GM18508 (cell line): ENCODE data around the gene CXCR1.
"Not testable (repeated sequence)": the region's sequence is repeated elsewhere in the genome, so short reads cannot be mapped to it uniquely, and the experiment has no call there.

Experiments
- ATAC-seq: cut with Tn5 transposase; IDR thresholded peaks from one replicate; pipeline ENCODE4 v1.9.1; 2021; ENCODE audit warnings: moderate number of reproducible peaks; ENCODE audit not compliant: insufficient read depth, unreplicated experiment

Gene CXCR1

GRCh38 chr2:218166791-218167190 lies at the start of gene CXCR1:
Gene CXCR1 (minus strand): TSS chr2:218166962. CDS start chr2:218165211, 1,751 bp downstream.
- no peak for ATAC-seq

- ATAC-seq, result no peak
Observed at GRCh38 chr2:218216336-218216673, 49.5 kb upstream of the CXCR1 start.

DNA sequence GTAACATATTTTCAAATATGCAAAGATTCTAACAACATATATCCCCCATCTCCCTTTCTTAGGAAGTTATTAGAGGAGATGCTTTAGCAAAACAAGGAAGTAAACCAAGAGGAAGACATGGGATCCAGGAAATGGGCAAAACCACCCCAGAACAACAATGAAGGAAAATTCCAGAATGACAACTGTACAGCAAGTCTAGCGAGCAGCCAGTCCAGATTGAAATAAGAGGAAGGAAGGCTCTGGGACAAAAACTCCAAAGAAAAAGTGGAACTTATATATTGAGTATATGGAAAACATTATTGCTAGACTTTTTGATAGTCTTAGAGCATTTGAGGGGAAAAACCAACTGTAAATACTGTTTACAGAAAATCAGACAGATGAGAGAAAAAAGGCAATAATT lies 47.4 kb upstream of the CXCR1 start:
- no peak for ATAC-seq

GRCh38 chr2:218209078-218209477 lies 42.3 kb upstream of the CXCR1 start:
- no peak for ATAC-seq

DNA sequence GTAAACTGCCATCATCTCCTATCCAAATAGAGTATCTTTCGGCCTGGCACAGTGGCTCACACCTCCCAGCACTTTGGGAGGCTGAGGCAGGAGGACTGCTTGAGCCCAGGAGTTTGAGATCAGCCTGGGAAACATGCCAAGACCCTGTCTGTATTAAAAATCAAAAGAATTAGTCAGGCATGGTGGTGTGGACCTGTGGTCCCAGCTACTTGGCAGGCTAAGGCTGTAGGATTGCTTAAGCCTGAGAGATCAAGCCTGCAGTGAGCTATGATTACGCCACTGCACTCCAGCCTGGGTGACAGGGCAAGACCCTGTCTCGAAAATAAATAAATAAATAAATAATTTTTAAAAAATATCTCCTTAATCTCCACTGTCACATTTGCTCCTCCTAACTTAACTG lies 35.5 kb upstream of the CXCR1 start:
- no peak for ATAC-seq

DNA sequence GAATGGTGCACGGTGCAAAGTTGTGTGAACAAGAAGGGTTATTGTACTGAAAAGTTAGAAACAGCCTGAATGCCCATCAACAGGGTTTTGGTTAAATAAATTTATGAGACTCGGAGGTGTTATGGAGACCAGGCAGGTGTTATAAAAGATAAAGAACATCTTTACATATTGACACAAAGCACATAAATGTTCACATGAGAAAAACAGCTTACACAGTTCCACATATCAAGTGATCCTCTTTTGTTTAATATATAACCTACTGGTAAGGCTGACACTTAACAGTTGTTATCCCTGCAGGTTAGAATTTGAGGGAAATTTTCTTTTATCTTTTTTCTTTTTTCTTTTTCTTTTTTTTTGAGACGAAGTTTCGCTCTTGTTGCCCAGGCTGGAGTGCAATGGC lies 30.2 kb upstream of the CXCR1 start:
- ATAC-seq, result no peak

DNA sequence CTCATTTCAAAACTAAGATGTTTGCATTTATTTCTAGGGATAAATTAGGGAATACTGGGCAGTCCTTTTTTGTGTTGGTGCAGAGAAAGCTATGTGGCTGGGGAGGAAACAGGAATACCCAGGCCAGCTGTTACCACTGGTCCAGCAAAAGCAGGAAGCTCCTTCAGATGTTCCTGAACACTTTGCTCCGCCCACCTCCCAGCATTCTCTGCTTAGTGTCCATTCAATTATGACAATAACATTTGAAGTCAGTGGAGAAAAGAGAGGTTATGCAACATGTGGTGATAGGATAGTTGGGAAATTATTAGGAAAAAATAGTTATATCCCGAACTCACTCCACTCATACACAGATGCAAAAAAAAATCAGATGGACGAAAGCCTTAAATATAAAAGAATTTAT lies 28.1 kb upstream of the CXCR1 start:
- no peak for ATAC-seq

GRCh38 chr2:218193701-218194100 lies 26.9 kb upstream of the CXCR1 start:
- no peak for ATAC-seq

DNA sequence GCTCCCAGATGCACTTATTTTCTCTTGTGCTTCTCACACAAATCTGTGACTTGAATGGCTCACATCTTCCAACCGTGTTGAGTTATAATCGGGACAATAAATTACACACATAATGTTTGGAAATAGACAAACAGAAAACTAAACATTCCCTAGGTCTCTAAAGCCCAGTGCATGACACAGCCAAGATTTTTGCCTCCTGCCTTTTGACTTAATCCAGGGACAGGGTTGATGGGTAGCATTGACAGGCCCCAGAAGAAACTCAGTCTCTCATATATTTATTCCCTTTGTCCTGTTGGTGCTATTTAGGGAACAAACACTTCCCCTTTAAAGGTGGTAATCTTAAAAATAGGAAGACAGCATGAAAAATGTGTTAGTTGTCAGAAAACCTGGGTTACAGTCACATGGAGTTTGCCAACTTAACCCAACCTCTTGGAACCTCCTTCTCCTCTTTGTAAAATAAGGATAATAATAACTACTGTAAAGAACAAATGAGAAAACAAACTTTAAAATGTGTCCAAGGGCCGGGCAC lies 26.2 kb upstream of the CXCR1 start:
- no peak for ATAC-seq

DNA sequence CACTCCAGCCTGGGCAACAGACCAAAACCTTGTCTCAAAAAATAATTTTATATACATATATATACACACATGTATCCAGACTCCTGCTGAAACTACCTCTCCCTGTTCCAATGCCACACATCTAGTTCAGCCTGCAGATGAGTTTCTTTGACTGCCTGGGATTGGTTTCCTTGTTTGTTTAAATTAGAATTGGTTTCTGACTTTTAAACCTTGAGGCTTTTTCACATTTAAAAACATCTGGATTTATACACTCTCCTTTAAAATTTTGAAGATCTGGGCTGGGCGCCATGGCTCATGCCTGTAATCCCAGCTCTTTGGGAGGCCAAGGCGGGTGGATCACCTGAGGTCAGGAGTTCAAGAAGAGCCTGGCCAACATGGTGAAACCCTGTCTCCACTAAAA lies 21.8 kb upstream of the CXCR1 start:
- ATAC-seq, result no peak

GRCh38 chr2:218187296-218188015 lies 20.7 kb upstream of the CXCR1 start:
- ATAC-seq, result no peak

DNA sequence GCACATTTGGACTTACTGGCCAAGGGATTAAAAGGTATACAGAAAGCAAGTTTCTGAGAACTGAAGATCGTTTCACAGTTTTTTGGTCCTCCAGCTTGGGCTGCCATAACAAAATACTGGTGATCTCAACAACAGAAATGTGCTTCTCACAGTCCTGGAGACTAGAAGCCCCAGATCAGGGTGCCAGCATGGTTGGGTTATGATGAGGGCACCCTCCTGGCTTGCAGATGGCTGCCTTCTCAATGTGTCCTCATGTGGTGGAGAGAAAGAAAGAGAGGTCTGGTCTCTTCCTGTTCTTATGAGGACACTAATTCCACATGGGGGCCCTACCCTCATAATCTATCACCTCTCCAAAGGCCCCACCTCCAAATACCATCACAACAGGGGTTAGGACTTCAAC lies 20.1 kb upstream of the CXCR1 start:
- no peak for ATAC-seq

- ATAC-seq, result no peak
Observed at GRCh38 chr2:218186355-218186766, 19.6 kb upstream of the CXCR1 start.

- no peak for ATAC-seq
Observed at GRCh38 chr2:218184331-218184730, 17.6 kb upstream of the CXCR1 start.

- ATAC-seq, result no peak
Observed at GRCh38 chr2:218180467-218181114, 13.8 kb upstream of the CXCR1 start.

DNA sequence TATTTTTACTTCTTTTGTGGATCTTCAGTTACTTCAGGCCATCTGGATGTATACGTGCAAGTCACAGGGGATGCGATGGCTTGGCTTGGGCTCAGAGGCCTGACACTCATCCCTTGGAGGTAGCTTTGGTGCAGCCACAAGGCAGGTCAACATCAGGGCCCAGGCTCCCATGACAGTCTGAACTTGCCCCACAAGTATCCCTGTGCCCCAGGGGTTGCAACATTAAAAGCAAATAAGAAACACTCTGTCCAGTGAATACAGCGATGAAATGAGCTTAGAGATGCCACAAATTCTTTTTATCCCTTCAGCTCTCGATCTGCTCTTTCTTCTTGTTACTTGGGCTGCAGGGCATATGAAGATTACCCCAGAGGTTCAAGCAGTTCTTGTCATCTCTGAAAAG lies 13.0 kb upstream of the CXCR1 start:
- no peak for ATAC-seq

DNA sequence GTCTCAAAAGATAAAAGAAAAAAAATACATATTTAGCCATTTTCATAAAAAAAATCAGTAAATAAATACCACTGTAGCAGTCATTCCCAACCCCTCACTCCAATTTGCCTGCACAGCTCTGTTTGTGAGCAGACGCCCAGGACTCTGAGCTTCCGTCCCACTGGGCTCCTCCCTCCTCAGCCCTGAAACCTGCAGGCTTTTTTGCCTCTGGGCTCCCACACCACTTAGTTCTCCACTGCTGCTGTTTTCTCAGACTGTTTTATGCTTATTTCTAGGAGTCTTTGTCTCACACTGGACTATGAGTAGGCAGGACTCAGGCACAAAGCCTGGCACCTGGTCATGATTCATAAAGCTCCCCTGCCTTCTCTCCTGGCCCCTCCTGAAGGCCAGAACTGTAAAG lies 6.1 kb upstream of the CXCR1 start:
- no peak for ATAC-seq

DNA sequence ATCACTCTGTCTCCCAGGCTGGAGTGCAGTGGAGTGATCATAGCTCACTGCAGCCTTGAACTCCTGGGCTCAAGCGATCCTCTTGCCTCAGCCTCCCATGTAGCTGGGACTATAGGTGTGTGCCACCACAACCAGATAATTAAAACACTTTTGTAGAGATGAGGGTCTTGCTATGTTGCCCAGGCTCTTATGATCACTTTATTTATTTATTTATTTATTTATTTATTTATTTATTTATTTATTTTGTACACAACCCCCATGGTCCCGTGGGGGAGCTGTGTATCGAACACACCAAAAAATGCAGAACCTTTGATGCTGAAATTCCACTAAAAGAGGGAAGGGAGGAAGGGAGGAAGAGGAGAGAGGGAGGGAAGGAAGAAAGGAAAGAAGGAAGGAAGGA lies 5.0 kb upstream of the CXCR1 start:
- ATAC-seq, result not testable (repeated sequence)

DNA sequence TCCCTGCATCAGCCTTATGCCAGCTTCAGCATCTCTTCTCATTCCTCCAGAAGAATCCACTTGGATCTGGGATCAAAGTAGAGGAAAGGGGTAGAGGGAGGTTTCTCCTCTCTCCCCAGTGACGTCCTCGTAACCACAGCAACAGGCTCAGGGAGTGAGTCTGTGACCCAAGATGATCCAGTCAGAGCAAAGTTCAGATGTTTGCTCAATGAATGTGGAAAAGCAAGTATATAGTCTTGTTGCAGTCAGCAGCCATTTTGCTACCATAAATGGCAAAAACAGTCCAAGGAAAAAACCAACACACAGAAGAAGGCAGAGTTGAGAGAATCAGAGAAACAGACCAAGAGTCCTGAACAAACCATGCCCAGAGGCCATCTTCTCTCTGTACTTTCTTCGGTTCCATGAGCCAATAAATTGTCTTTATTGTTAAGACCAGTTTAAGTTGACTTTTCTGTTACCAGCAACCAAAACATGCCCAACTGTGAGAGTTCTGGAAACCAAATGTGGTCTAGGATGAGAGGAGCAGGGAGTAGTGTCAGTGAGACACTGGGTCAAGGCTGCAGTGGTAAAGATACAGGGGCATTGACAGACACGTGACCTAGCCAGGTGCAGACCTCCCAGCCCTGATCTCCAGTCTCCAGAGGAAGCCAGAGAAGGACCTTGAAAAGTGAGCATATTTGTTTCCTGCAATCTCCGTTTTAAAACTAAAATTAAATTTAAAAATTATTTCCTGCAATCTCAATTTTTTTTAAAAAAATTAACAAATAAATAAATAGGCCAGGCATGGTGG lies 3.2 kb upstream of the CXCR1 start:
- no peak for ATAC-seq

GRCh38 chr2:218168635-218169462 lies 2.1 kb upstream of the CXCR1 start:
- ATAC-seq, result no peak
